ENCODE measurements around the gene YOD1. TPM values are rescaled to one million over a fixed set of nuclear protein-coding genes. Genes with fewer than 3 reads are reported as not detected.

The YOD1 gene
- total RNA-seq, 1 donor from 2014 or later = 15.2 TPM

DNA sequence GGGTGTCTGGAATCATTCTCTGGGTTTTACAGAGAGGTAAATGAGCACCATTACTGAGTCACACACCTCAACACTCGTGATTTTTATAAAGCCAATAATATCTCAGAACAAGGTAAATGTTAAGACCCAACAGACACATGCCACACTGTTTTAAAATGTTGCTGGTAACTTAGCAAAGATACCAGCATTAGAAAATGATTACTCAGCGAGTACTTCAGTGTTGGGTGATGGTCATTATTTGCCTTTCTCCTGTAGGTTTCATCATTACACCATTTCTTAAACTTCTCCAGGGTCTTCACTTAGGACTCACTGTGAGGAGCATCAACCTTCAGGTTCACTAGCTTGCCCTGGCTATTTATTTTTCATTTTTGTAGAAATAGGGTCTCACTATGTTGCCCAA lies 30.8 kb upstream of the YOD1 start:
- Mint-ChIP-seq H3K36me3 (ENCODE audit: low read depth) (no peaks in the 10 kb centered on the region), H3K4me1 (peaks cover 5% of the 10 kb centered on the region), H3K27me3 (ENCODE audit: low read depth) (peaks cover 16% of the 10 kb centered on the region), H3K9me3 (no peaks in the 10 kb centered on the region), H3K27ac (ENCODE audit: unreplicated experiment) (no peak overlapping the region), H3K4me3 (no peak overlapping the region)
- TF ChIP-seq, protein P1, sequence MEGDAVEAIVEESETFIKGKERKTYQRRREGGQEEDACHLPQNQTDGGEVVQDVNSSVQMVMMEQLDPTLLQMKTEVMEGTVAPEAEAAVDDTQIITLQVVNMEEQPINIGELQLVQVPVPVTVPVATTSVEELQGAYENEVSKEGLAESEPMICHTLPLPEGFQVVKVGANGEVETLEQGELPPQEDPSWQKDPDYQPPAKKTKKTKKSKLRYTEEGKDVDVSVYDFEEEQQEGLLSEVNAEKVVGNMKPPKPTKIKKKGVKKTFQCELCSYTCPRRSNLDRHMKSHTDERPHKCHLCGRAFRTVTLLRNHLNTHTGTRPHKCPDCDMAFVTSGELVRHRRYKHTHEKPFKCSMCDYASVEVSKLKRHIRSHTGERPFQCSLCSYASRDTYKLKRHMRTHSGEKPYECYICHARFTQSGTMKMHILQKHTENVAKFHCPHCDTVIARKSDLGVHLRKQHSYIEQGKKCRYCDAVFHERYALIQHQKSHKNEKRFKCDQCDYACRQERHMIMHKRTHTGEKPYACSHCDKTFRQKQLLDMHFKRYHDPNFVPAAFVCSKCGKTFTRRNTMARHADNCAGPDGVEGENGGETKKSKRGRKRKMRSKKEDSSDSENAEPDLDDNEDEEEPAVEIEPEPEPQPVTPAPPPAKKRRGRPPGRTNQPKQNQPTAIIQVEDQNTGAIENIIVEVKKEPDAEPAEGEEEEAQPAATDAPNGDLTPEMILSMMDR (conservative IDR thresholded peaks at IDR 0.05) = no peak
- no peak for DNase-seq (ENCODE audit: low read depth, low spot score)

DNA sequence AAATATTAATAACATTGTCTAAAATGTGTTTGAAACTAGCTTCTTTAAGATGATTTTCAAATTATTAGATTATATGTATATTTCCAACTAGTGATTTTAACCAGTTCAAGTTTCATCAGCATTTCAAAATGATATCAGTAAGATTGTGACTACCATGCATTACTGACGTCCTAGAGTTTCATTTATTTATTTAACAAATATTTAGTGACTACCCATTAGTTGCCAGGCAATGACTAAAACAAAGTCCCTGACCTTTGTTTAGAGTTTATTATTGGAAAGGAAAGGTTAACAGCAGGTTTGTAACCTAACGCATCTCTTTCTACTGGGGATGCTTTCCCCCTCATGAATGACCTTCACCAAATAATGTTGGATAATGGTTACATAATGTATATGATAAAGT lies 30.1 kb upstream of the YOD1 start:
- Mint-ChIP-seq H3K4me1 (peaks cover 5% of the 10 kb centered on the region), H3K36me3 (ENCODE audit: low read depth) (no peaks in the 10 kb centered on the region), H3K27ac (ENCODE audit: unreplicated experiment) (no peak overlapping the region), H3K27me3 (ENCODE audit: low read depth) (peaks cover 16% of the 10 kb centered on the region), H3K4me3 (no peak overlapping the region), H3K9me3 (no peaks in the 10 kb centered on the region)
- DNase-seq (ENCODE audit: low read depth, low spot score) = no peak
- TF ChIP-seq, protein P1 (conservative IDR thresholded peaks at IDR 0.05) = no peak

DNA sequence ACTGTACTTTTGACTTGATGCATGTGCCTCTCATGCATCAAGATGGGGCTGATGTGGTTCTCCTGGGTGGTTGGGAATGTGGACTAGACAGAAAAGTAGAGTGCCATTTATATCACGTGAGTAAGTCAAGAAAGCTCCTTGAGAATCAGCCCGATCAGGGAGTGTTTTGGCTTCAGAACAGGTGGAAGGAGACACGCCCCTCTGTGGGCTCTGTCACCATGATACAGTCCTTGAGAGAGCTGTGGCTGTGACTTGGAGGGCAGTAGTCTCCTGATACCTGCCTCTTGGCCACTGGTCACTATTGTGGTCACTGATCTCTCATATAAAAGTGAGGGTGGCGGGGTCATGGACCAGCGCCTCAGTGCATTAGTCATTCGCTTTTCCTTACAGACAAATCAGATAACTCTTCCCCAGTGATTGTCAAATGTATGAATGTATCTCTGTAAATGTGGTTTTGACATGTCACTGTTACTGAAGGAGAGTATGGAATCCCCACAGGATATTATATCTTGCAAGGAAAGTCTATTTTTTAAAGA lies 28.8 kb upstream of the YOD1 start:
- Mint-ChIP-seq H3K4me1 (peaks cover 4% of the 10 kb centered on the region), H3K9me3 (no peaks in the 10 kb centered on the region), H3K36me3 (ENCODE audit: low read depth) (no peaks in the 10 kb centered on the region), H3K27ac (ENCODE audit: unreplicated experiment) (no peak overlapping the region), H3K4me3 (no peak overlapping the region), H3K27me3 (ENCODE audit: low read depth) (peaks cover 14% of the 10 kb centered on the region)
- TF ChIP-seq, protein P1 (conservative IDR thresholded peaks at IDR 0.05) = no peak
- no peak for DNase-seq (ENCODE audit: low read depth, low spot score)

DNA sequence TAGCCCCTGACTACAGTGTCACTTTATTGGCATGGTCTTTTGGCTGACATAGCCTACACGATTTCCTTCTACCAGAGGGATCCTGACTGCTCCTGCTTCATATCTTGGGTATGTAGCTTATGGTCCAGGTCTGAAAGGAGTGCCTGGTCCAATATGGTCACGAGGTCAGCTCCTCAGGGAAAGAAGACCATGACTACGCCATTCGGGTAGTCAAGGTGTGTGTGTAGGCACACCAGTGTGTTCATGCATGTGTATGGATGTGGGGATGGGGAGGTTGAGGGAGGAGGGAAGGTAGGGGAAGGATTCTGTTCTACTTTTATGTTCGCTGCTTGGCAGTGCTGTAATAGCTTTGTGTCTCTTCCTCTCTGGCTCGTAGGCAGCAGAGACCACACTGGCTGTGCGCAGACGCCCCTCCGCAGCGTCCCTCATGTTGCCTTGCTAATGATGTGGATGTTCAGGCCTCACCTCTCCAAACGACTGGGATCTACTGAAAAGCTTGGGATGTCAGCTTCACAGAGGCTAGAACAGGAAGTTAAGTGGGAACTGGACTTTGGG lies 27.6 kb upstream of the YOD1 start:
- Mint-ChIP-seq H3K27ac (ENCODE audit: unreplicated experiment) (no peak overlapping the region), H3K36me3 (ENCODE audit: low read depth) (no peaks in the 10 kb centered on the region), H3K9me3 (no peaks in the 10 kb centered on the region), H3K4me1 (no peaks in the 10 kb centered on the region), H3K4me3 (no peak overlapping the region), H3K27me3 (ENCODE audit: low read depth) (peaks cover 10% of the 10 kb centered on the region)
- TF ChIP-seq, protein P1 (conservative IDR thresholded peaks at IDR 0.05) = no peak
- DNase-seq (ENCODE audit: low read depth, low spot score) = no peak

DNA sequence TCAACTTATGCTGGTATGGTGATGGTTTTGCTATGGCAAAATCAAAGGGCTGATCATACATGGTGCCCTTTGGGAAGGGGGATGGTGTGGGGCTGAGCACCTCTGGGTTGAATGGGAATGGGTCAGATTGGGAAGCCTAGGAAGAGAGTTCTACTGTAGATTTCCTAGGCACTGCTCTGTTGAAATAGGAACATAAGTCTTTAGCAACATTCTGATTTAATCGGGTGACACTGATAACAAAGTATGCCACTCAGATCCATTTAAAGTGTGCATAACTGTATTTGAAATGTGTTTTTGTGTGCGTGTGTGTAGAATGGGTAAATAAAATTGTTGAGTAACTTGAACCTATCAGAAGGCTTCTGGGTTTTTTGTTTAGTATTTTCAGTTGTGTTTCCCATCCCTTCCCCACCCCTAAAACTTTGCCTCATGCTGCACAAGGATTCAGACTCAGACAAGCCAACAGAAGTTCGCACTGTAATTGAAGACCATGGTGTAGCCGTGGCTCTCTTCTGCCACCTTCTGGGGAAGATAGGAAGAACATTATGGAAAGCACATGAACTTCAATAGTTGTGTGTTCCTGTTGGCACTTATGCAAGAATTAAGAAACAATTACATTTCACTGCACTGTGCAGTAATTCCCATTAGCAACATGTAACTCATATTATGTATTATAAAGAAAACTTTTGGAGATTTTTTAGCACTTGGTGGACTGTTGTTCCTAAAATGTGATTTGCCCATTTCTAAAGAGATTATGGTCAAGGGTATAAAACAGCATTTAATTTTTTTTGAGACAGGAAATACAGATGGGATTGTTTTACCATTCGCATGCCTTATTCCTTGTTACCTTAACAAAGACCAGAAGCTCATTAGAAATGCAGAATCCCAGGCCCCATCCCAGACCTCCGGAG lies 26.7 kb upstream of the YOD1 start:
- no peak overlapping the region for H3K27ac Mint-ChIP-seq (ENCODE audit: unreplicated experiment)
- H3K4me1 Mint-ChIP-seq = no peaks in the 10 kb centered on the region
- no peaks in the 10 kb centered on the region for H3K36me3 Mint-ChIP-seq (ENCODE audit: low read depth)
- TF ChIP-seq, protein P1 (conservative IDR thresholded peaks at IDR 0.05) = peak; percentile 93
- H3K9me3 Mint-ChIP-seq = no peaks in the 10 kb centered on the region
- H3K4me3 Mint-ChIP-seq = no peak overlapping the region
- DNase-seq (ENCODE audit: low read depth, low spot score) = peak; percentile 67
- H3K27me3 Mint-ChIP-seq (ENCODE audit: low read depth) = peaks cover 5% of the 10 kb centered on the region

All from neural crest cell (in vitro differentiated cells).